Thyroid gland (tissue), 4 donors: ENCODE results near the gene NFIB. TPM values are rescaled to one million over a fixed set of nuclear protein-coding genes. Genes with fewer than 3 reads are reported as not detected.
A peak's percentile ranks its signal among the peaks of the same experiment; 100 is the strongest.

Experiments
- DNase-seq, 2 donors: peaks; one replicate each; pipeline ENCODE4 v3.0.0-alpha.2; 2019
- H3K27ac ChIP-seq, 3 donors: fragments of 200-600 bp; sonication (generic); 1 replicate in 2 of 3; 2 replicates in 1 of 3; pipeline ENCODE4 v1.5.1; 2016 to 2019; ENCODE audit warnings: mild to moderate bottlenecking in 1 of 3, moderate library complexity in 1 of 3
- H3K27me3 ChIP-seq: fragments of 200-600 bp; sonication (generic); one replicate; pipeline ENCODE4 v1.5.1; 2019
- H3K36me3 ChIP-seq, 2 donors: fragments of 200-600 bp; sonication (generic); one replicate each; pipeline ENCODE4 v1.5.1; 2016 to 2019
- H3K4me1 ChIP-seq, 2 donors: fragments of 200-600 bp; sonication (generic); one replicate each; pipeline ENCODE4 v1.5.1; 2017 to 2019
- H3K4me3 ChIP-seq, 3 donors: fragments of 200-600 bp; sonication (generic); replicated peaks in 1 of 3; 1 replicate in 2 of 3; 2 replicates in 1 of 3; pipeline ENCODE4 v1.5.1; 2016; ENCODE audit warnings: mild to moderate bottlenecking in 1 of 3
- H3K9me3 ChIP-seq: fragments of 200-600 bp; sonication (generic); one replicate; pipeline ENCODE4 v1.5.1; 2017
- POLR2A ChIP-seq, 2 donors: fragments of 450-650 bp; IDR thresholded peaks; one replicate each; pipeline ENCODE4 v1.6.1; 2017; ENCODE audit warnings: antibody characterized with exemption in 2 of 2, mild to moderate bottlenecking in 2 of 2, moderate library complexity in 1 of 2
- WGBS, 2 donors: methylation state at CpG; one replicate each; pipeline ENCODE4 v1.1.5; 2017; 5-methylcytosine and 5-hydroxymethylcytosine counted together
- intact Hi-C: fragments of 100-400 bp; cut with DNase I; formaldehyde crosslinking; loops from one replicate; pipeline ENCODE4 v1.15.1; 2023
- total RNA-seq, 4 donors: library from RNA; depleted of rRNA; stranded (reverse); fragments of >200 nt; gene quantifications; one replicate each; pipeline ENCODE4 v1.2.3, GENCODE V29; 2016
- TF ChIP-seq, protein P1 (sequence below), 6 experiments: fragments of 200-600 bp in 3 of 6; fragments of 450-650 bp in 3 of 6; sonication (generic) in 3 of 6; IDR thresholded peaks; one replicate each; pipeline ENCODE4 v1.5.1; 2016 to 2019; ENCODE audit warnings: antibody characterized with exemption in 6 of 6, mild to moderate bottlenecking in 2 of 6, inconsistent platforms in 1 of 6, moderate library complexity in 1 of 6

Gene NFIB
- total RNA-seq, 4 donors from 2014 or later = 57.9 to 144 (median 125) TPM

DNA sequence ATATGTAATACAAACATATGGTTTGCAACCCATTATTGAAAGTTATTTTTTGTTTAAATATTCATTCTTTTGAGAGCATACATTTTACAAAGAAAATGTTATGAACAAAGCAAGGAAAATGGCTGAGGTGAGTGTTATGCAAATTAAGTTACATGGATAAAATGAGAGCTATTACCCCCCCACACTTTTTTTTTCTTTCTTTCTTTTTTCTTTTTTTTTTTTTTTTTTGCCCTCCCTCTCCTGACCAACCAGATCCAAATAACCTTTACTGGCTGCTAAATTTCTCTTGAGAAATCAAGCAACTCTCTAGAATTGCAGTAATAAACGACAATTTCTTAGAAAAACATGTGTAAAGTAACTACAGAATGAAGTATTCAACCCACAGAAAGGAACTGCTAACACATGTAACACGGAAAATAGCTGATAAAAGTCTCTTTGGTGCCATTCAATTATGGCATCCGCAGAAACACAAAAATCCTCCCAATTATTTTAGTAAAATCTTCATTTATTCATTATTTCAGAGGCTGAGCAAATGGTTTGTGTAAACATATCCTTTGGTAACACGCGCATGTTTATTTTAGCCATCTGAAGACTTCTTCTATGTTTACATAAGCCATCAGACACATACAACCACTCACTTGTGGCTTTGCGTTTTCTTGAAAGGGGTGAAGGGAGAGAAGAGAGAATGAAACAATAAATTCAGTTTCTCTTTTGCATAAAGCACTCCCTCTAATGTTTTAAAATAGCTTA is 216.1 kb downstream of the NFIB start:
- Histone ChIP-seq H3K27me3 (no peaks in the 10 kb centered on the region), H3K4me1 (peaks cover 24 to 41% of the 10 kb centered on the region in 2 donors), H3K4me3 (no peak overlapping the region), H3K36me3 (no peaks in the 10 kb centered on the region), H3K9me3 (no peaks in the 10 kb centered on the region), H3K27ac (peak overlapping the region; percentile 3 to 63 (median 45))
- no peak for DNase-seq
- TF ChIP-seq, protein P1, sequence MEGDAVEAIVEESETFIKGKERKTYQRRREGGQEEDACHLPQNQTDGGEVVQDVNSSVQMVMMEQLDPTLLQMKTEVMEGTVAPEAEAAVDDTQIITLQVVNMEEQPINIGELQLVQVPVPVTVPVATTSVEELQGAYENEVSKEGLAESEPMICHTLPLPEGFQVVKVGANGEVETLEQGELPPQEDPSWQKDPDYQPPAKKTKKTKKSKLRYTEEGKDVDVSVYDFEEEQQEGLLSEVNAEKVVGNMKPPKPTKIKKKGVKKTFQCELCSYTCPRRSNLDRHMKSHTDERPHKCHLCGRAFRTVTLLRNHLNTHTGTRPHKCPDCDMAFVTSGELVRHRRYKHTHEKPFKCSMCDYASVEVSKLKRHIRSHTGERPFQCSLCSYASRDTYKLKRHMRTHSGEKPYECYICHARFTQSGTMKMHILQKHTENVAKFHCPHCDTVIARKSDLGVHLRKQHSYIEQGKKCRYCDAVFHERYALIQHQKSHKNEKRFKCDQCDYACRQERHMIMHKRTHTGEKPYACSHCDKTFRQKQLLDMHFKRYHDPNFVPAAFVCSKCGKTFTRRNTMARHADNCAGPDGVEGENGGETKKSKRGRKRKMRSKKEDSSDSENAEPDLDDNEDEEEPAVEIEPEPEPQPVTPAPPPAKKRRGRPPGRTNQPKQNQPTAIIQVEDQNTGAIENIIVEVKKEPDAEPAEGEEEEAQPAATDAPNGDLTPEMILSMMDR (IDR thresholded peaks at IDR 0.05) = no peak
- no peak for TF ChIP-seq POLR2A (IDR thresholded peaks at IDR 0.05)
- 27 to 30% methylated on average over 6 of the region's 6 CpGs for WGBS, 2 donors
- intact Hi-C loops = no loop called here

DNA sequence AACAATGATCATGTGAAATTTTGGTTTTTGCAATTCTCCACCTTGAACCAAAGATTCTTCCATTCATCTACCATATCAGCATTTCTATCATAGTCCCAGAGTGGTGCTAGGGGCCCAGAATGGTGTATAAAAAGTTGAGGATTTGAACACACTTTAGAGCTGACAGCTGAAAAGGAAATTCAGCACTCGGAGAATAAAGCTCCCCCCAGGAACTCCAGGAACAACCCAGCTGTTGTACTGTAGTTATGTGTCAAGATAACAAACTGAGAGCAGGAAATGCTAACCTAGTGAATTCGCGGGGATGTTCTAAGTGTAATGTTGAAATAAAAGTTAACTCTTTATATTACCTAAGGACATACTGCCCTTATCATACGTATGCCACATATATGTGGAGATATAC is 216.7 kb downstream of the NFIB start:
- Histone ChIP-seq H3K27ac (peak overlapping the region; percentile 12 to 63 (median 46)), H3K4me1 (peaks cover 24 to 36% of the 10 kb centered on the region in 2 donors)
- intact Hi-C loops = no loop called here

DNA sequence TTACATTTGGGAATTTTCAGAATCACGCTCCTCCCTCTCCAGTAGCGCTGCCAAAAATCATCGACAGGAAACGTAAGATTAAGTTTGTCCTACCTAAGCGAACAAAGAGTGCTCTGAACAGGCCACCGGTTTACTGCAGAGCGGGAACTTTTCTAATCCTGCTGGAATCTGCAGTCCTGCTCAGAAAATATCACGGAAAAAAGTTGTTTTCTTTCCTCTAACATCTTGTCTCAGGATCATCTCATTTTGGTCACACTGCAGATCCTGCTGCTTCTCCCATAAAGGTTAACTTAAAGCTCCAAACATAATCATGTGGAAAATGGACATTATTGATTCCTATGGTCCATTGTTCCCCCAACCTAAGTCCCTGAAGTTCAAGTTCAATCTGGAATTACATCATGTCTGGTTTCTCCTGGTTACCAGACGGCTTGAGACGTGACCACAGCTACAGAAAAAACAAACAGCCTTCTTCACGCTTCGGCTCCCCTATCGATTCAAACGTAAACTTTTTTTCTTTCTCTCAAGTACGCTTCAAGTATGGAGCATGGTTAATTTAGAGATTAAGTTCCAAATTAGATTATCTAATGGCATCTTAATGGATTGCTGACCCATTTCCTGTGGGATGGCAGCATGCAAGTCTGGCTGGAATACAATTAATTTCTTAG is 217.6 kb downstream of the NFIB start:
- H3K27me3 ChIP-seq = no peaks in the 10 kb centered on the region
- intact Hi-C loops = no loop called here
- 11 to 18% methylated on average over 15 of the region's 15 CpGs for WGBS, 2 donors
- H3K9me3 ChIP-seq = no peaks in the 10 kb centered on the region
- H3K4me1 ChIP-seq = peaks cover 24 to 36% of the 10 kb centered on the region in 2 donors
- TF ChIP-seq, protein P1 (IDR thresholded peaks at IDR 0.05) = no peak
- no peak for TF ChIP-seq POLR2A (IDR thresholded peaks at IDR 0.05)
- H3K36me3 ChIP-seq = no peaks in the 10 kb centered on the region
- H3K4me3 ChIP-seq = no peak overlapping the region
- DNase-seq = peak; percentile 21 to 39
- peak overlapping the region; percentile 12 to 63 (median 46) for H3K27ac ChIP-seq

More for the DNA sequence above, 216.7 kb downstream of the NFIB start:
- TF ChIP-seq POLR2A (IDR thresholded peaks at IDR 0.05) = no peak
- TF ChIP-seq, protein P1 (IDR thresholded peaks at IDR 0.05) = no peak
- Histone ChIP-seq H3K36me3 (no peaks in the 10 kb centered on the region), H3K4me3 (no peak overlapping the region), H3K9me3 (no peaks in the 10 kb centered on the region), H3K27me3 (no peaks in the 10 kb centered on the region)
- no peak for DNase-seq
- WGBS, 2 donors = 27 to 40% methylated on average over 4 of the region's 4 CpGs

DNA sequence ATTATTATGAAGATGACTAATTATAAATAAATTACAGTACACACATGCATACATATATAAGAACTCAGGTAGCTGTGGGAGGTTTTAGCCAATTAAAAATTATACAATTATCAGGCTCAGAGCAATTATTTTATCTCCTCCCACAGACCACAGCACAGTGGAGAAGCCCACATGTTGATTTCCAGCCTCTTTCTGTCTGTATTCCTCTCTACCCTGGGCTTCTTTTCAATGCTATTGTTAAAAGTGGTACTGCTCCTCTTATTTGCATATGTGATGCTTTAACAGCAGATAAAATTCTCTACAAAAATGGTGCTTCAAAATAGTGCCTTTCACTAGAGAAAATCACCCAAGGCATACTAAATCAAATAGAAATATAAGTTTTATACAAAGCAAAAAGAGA is 218.7 kb downstream of the NFIB start:
- Histone ChIP-seq H3K4me1 (peaks cover 24 to 36% of the 10 kb centered on the region in 2 donors), H3K27ac (no peak overlapping the region)
- intact Hi-C loops = no loop called here

More for the DNA sequence above, 218.7 kb downstream of the NFIB start:
- H3K9me3 ChIP-seq = no peaks in the 10 kb centered on the region
- H3K4me3 ChIP-seq = no peak overlapping the region
- no peak for TF ChIP-seq POLR2A (IDR thresholded peaks at IDR 0.05)
- TF ChIP-seq, protein P1 (IDR thresholded peaks at IDR 0.05) = no peak
- H3K27me3 ChIP-seq = no peaks in the 10 kb centered on the region
- no peak for DNase-seq
- H3K36me3 ChIP-seq = no peaks in the 10 kb centered on the region
